ENCODE measurements around the gene THOC2. TPM values are rescaled to one million over a fixed set of nuclear protein-coding genes. Genes with fewer than 3 reads are reported as not detected.

The THOC2 gene
- total RNA-seq, 2 experiments from 2014 or later: 61.1 to 62.8 TPM

DNA sequence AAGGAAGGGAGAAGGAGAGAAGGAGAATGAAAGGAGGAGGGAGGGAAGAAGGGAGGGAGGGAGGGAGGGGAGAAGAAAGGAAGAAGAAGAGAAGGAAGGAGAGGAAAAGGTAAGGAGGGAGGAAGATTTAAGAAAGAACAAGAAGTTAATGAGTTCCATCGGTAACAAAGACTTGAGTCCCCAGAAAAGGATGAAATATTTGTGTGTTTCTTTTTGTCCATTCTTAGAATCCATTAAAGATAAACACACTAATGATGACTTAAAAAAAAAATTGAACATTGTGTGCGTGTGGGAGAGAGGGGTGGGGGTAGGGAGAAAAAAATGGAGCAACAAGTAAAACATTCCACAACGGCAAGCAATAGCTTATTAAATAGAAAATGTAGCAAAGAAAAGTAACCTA is 131.4 kb downstream of the THOC2 start:
- no peak overlapping the region for H3K27ac ChIP-seq (ENCODE audit: low read depth in 1 of 2, low read length in 2 of 2)
- H3K4me3 ChIP-seq (ENCODE audit: low read length): no peak overlapping the region
- ATAC-seq (ENCODE audit: poor library complexity) (no peak), DNase-seq (no peak)
- intact Hi-C loops (cut with DNase I, micrococcal nuclease): no loop called here
- Mint-ChIP-seq H3K27me3 (no peaks in the 10 kb centered on the region), H3K36me3 (ENCODE audit: low read depth) (peaks cover 38% of the 10 kb centered on the region), H3K9me3 (no peaks in the 10 kb centered on the region), H3K27ac (no peak overlapping the region), H3K4me3 (no peak overlapping the region), H3K4me1 (ENCODE audit: low read depth) (no peaks in the 10 kb centered on the region)
- H3K9me3 ChIP-seq (ENCODE audit: control insufficient read depth in 1 of 2, insufficient read depth in 1 of 2, low read length in 2 of 2): no peaks in the 10 kb centered on the region
- no peaks in the 10 kb centered on the region for H3K4me1 ChIP-seq (ENCODE audit: insufficient read depth, low read length)
- ChIA-PET CTCF (no interaction called here), POLR2A (no interaction called here)
- no peaks in the 10 kb centered on the region for H3K27me3 ChIP-seq (ENCODE audit: control insufficient read depth in 1 of 2, insufficient read depth in 2 of 2, low read length in 2 of 2)
- TF ChIP-seq, protein P1, sequence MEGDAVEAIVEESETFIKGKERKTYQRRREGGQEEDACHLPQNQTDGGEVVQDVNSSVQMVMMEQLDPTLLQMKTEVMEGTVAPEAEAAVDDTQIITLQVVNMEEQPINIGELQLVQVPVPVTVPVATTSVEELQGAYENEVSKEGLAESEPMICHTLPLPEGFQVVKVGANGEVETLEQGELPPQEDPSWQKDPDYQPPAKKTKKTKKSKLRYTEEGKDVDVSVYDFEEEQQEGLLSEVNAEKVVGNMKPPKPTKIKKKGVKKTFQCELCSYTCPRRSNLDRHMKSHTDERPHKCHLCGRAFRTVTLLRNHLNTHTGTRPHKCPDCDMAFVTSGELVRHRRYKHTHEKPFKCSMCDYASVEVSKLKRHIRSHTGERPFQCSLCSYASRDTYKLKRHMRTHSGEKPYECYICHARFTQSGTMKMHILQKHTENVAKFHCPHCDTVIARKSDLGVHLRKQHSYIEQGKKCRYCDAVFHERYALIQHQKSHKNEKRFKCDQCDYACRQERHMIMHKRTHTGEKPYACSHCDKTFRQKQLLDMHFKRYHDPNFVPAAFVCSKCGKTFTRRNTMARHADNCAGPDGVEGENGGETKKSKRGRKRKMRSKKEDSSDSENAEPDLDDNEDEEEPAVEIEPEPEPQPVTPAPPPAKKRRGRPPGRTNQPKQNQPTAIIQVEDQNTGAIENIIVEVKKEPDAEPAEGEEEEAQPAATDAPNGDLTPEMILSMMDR (IDR thresholded peaks at IDR 0.05): no peak
- H3K36me3 ChIP-seq (ENCODE audit: insufficient read depth, low read length): peaks cover 14% of the 10 kb centered on the region

DNA sequence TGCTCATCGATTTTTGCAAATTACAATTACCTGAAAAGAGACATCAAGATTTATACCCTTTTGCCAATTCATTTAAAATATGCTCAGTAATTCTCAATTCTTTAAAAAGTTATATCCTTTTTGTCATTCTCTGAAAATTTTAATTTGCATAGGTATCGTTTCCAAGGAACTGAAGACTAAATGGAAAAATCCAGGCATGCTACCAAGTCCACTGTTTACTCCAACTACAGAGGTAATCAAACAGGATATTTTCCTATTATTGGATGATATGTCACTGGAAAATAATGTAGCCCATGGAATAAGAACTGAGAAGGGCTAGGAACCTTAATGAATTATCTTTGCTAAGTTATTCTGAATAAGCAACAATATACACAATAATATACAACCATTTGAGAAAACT is 132.7 kb downstream of the THOC2 start:
- H3K4me3 Mint-ChIP-seq: no peak overlapping the region
- H3K36me3 ChIP-seq (ENCODE audit: insufficient read depth, low read length): peaks cover 11% of the 10 kb centered on the region
- H3K4me1 Mint-ChIP-seq (ENCODE audit: low read depth): no peaks in the 10 kb centered on the region
- no peak overlapping the region for H3K27ac Mint-ChIP-seq
- intact Hi-C loops (cut with DNase I, micrococcal nuclease): no loop called here
- CTCF ChIA-PET: no interaction called here
- DNase-seq: no peak
- POLR2A ChIA-PET: no interaction called here
- H3K27ac ChIP-seq (ENCODE audit: low read depth in 1 of 2, low read length in 2 of 2): no peak overlapping the region
- peaks cover 31% of the 10 kb centered on the region for H3K36me3 Mint-ChIP-seq (ENCODE audit: low read depth)
- H3K9me3 Mint-ChIP-seq: no peaks in the 10 kb centered on the region
- no peaks in the 10 kb centered on the region for H3K9me3 ChIP-seq (ENCODE audit: control insufficient read depth in 1 of 2, insufficient read depth in 1 of 2, low read length in 2 of 2)
- no peaks in the 10 kb centered on the region for H3K4me1 ChIP-seq (ENCODE audit: insufficient read depth, low read length)
- H3K4me3 ChIP-seq (ENCODE audit: low read length): no peak overlapping the region
- H3K27me3 Mint-ChIP-seq: no peaks in the 10 kb centered on the region
- TF ChIP-seq, protein P1 (IDR thresholded peaks at IDR 0.05): no peak
- ATAC-seq (ENCODE audit: poor library complexity): no peak
- no peaks in the 10 kb centered on the region for H3K27me3 ChIP-seq (ENCODE audit: control insufficient read depth in 1 of 2, insufficient read depth in 2 of 2, low read length in 2 of 2)

DNA sequence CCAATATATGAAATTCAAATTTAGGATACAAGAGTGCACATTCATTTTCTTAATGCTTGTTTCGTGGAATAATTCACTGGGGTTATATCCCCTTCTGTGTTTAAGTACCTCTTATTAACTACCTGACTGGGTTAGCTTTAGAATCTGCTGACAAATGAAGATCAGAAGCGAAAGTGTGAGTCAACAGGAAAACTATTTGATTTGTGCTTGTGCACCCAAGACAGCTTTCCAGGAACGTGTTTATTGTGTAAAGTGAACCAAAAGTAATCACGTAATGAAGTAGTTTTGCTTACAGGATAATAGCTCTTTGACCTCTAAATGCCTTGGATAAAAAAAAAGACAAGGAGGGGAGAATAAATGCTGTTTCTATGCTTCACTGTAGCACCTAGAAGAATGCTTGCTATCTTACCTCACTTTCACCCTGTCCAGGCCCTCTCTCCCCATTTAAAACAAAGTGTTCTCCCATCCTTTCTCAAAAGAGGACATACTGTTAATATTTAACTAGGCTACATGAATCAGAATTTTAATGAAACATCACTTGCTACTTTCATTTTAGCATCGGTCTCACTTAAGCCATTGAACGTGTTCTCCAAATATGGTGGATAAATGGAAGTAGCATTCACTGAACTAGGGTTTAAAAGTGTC is 141.9 kb downstream of the THOC2 start:
- intact Hi-C loops (cut with DNase I, micrococcal nuclease): no loop called here
- H3K4me3 Mint-ChIP-seq: no peak overlapping the region
- no peaks in the 10 kb centered on the region for H3K36me3 ChIP-seq (ENCODE audit: insufficient read depth, low read length)
- H3K27ac Mint-ChIP-seq: no peak overlapping the region
- H3K4me3 ChIP-seq (ENCODE audit: low read length): no peak overlapping the region
- no peaks in the 10 kb centered on the region for H3K4me1 Mint-ChIP-seq (ENCODE audit: low read depth)
- TF ChIP-seq, protein P1 (IDR thresholded peaks at IDR 0.05): no peak
- H3K9me3 ChIP-seq (ENCODE audit: control insufficient read depth in 1 of 2, insufficient read depth in 1 of 2, low read length in 2 of 2): no peaks in the 10 kb centered on the region
- CTCF ChIA-PET: no interaction called here
- no peak overlapping the region for H3K27ac ChIP-seq (ENCODE audit: low read depth in 1 of 2, low read length in 2 of 2)
- no peaks in the 10 kb centered on the region for H3K4me1 ChIP-seq (ENCODE audit: insufficient read depth, low read length)
- POLR2A ChIA-PET: no interaction called here
- H3K9me3 Mint-ChIP-seq: no peaks in the 10 kb centered on the region
- H3K27me3 ChIP-seq (ENCODE audit: control insufficient read depth in 1 of 2, insufficient read depth in 2 of 2, low read length in 2 of 2): no peaks in the 10 kb centered on the region
- DNase-seq: no peak
- no peaks in the 10 kb centered on the region for H3K36me3 Mint-ChIP-seq (ENCODE audit: low read depth)
- ATAC-seq (ENCODE audit: poor library complexity): no peak
- H3K27me3 Mint-ChIP-seq: no peaks in the 10 kb centered on the region

Measured in CD4-positive, alpha-beta T cell (primary cell).